Endodermal cell (in vitro differentiated cells): ENCODE data around the gene SLC22A25. TPM values are rescaled to one million over a fixed set of nuclear protein-coding genes. Genes with fewer than 3 reads are reported as not detected.
"Not testable (repeated sequence)": the region's sequence is repeated elsewhere in the genome, so short reads cannot be mapped to it uniquely, and the experiment has no call there.

Experiments used
- DNase-seq: peaks from one replicate; pipeline ENCODE4 v3.0.0-alpha.2; 2017
- H3K27ac ChIP-seq: 2 replicates; pipeline ENCODE4 v1.5.1; 2013; ENCODE audit warnings: mild to moderate bottlenecking, low read depth, low read length, moderate library complexity
- H3K27me3 ChIP-seq: 2 replicates; pipeline ENCODE4 v1.6.1; 2013; ENCODE audit warnings: mild to moderate bottlenecking, low read length, moderate library complexity; ENCODE audit not compliant: insufficient read depth, control insufficient read depth, poor library complexity, severe bottlenecking
- H3K36me3 ChIP-seq: 2 replicates; pipeline ENCODE4 v1.7.0; 2013; ENCODE audit warnings: mild to moderate bottlenecking, low read length, moderate library complexity; ENCODE audit not compliant: control insufficient read depth, insufficient read depth
- H3K4me1 ChIP-seq: one replicate; pipeline ENCODE4 v1.7.0; 2013; ENCODE audit warnings: low read length; ENCODE audit not compliant: control insufficient read depth, insufficient read depth
- H3K4me3 ChIP-seq: 2 replicates; pipeline ENCODE4 v1.5.1; 2013; ENCODE audit warnings: mild to moderate bottlenecking, low read length, moderate library complexity
- H3K9ac ChIP-seq: 2 replicates; pipeline ENCODE4 v1.6.1; 2013; ENCODE audit warnings: mild to moderate bottlenecking, low read length, moderate library complexity; ENCODE audit not compliant: poor library complexity, severe bottlenecking; ENCODE audit errors: extremely low read depth
- H3K9me3 ChIP-seq: 2 replicates; pipeline ENCODE4 v1.6.1; 2013; ENCODE audit warnings: mild to moderate bottlenecking, low read length, moderate library complexity; ENCODE audit not compliant: control insufficient read depth
- H3K27ac Mint-ChIP-seq: 2 replicates; pipeline ENCODE4 v1.8.0; 2020; ENCODE audit warnings: mixed read lengths
- H3K27me3 Mint-ChIP-seq: 2 replicates; pipeline ENCODE4 v1.8.0; 2021; ENCODE audit warnings: mild to moderate bottlenecking, mixed read lengths; ENCODE audit not compliant: insufficient read depth
- H3K36me3 Mint-ChIP-seq: 2 replicates; pipeline ENCODE4 v1.8.0; 2020; ENCODE audit warnings: low read depth, mixed read lengths
- H3K4me1 Mint-ChIP-seq: 2 replicates; pipeline ENCODE4 v1.8.0; 2020; ENCODE audit warnings: mixed read lengths
- H3K4me3 Mint-ChIP-seq: 2 replicates; pipeline ENCODE4 v1.8.0; 2020; ENCODE audit warnings: mild to moderate bottlenecking, moderate library complexity, mixed read lengths
- H3K9me3 Mint-ChIP-seq: 2 replicates; pipeline ENCODE4 v1.8.0; 2020; ENCODE audit warnings: mild to moderate bottlenecking, mixed read lengths
- CTCF ChIP-seq: fragments of 200-600 bp; sonication (generic); conservative IDR thresholded peaks from 2 replicates; pipeline ENCODE4 v1.5.0; 2021; ENCODE audit warnings: antibody characterized with exemption, mild to moderate bottlenecking
- WGBS, 2 experiments: methylation state at CpG; one replicate each; pipeline versions ENCODE4 v1.1.5 to v1.1.7; 2013; ENCODE audit warnings: missing lambda C conversion rate in 2 of 2, mixed read lengths in 1 of 2; ENCODE audit not compliant: insufficient coverage in 1 of 2, insufficient read length in 1 of 2; 5-methylcytosine and 5-hydroxymethylcytosine counted together
- total RNA-seq, 2 donors: library from RNA; stranded (reverse); fragmentation: NEBNext Ultra II Directional in 1 of 2; extraction: Animal tissue kit (Norgen Biotek cat#: 25700) in 1 of 2; gene quantifications; 2 replicates in 1 of 2; 3 replicates in 1 of 2; pipeline ENCODE4 v1.2.1, GENCODE V29; 2021

The SLC22A25 gene
- total RNA-seq, 2 donors from 2014 or later: 0.18 TPM; not detected in 1

GRCh38 chr11:63251312-63251711 is 7.9 kb upstream of the SLC22A25 start:
- TF ChIP-seq CTCF: no peak
- H3K27ac ChIP-seq: no peak overlapping the region
- WGBS, 2 experiments: 74 to 93% methylated on average over 2 of the region's 2 CpGs
- no peaks in the 10 kb centered on the region for H3K36me3 ChIP-seq
- no peak overlapping the region for H3K4me3 ChIP-seq
- Mint-ChIP-seq H3K9me3 (peaks cover 2% of the 10 kb centered on the region), H3K4me1 (no peaks in the 10 kb centered on the region), H3K4me3 (no peak overlapping the region), H3K36me3 (no peaks in the 10 kb centered on the region), H3K27ac (no peak overlapping the region), H3K27me3 (no peaks in the 10 kb centered on the region)
- H3K9ac ChIP-seq: no peak overlapping the region
- no peaks in the 10 kb centered on the region for H3K27me3 ChIP-seq
- no peaks in the 10 kb centered on the region for H3K9me3 ChIP-seq
- no peaks in the 10 kb centered on the region for H3K4me1 ChIP-seq
- DNase-seq: no peak

- H3K27me3 ChIP-seq: no peaks in the 10 kb centered on the region
- no peak overlapping the region for H3K4me3 Mint-ChIP-seq
- H3K4me3 ChIP-seq: no peak overlapping the region
- no peaks in the 10 kb centered on the region for H3K9me3 ChIP-seq
- no peaks in the 10 kb centered on the region for H3K36me3 Mint-ChIP-seq
- TF ChIP-seq CTCF: no peak
- DNase-seq: no peak
- WGBS, 2 experiments: 90 to 92% methylated on average over 2 to 5 of the region's 5 CpGs
- no peaks in the 10 kb centered on the region for H3K4me1 Mint-ChIP-seq
- H3K36me3 ChIP-seq: no peaks in the 10 kb centered on the region
- no peak overlapping the region for H3K27ac ChIP-seq
- H3K4me1 ChIP-seq: no peaks in the 10 kb centered on the region
- no peaks in the 10 kb centered on the region for H3K27me3 Mint-ChIP-seq
- no peak overlapping the region for H3K27ac Mint-ChIP-seq
- no peak overlapping the region for H3K9ac ChIP-seq
- no peaks in the 10 kb centered on the region for H3K9me3 Mint-ChIP-seq
Measured at GRCh38 chr11:63250162-63251050, 7.0 kb upstream of the SLC22A25 start.

GRCh38 chr11:63248966-63249365 is 5.6 kb upstream of the SLC22A25 start:
- Histone ChIP-seq H3K27ac (no peak overlapping the region), H3K9me3 (no peaks in the 10 kb centered on the region), H3K4me3 (no peak overlapping the region), H3K27me3 (no peaks in the 10 kb centered on the region), H3K36me3 (no peaks in the 10 kb centered on the region), H3K4me1 (no peaks in the 10 kb centered on the region), H3K9ac (no peak overlapping the region)
- DNase-seq: no peak
- Mint-ChIP-seq H3K4me3 (no peak overlapping the region), H3K9me3 (no peaks in the 10 kb centered on the region), H3K27ac (no peak overlapping the region), H3K27me3 (no peaks in the 10 kb centered on the region), H3K36me3 (no peaks in the 10 kb centered on the region), H3K4me1 (no peaks in the 10 kb centered on the region)
- no peak for TF ChIP-seq CTCF
- 89 to 100% methylated on average over 1 to 3 of the region's 3 CpGs for WGBS, 2 experiments

GRCh38 chr11:63247237-63248002 is 4.0 kb upstream of the SLC22A25 start:
- H3K4me1 ChIP-seq, H3K9ac ChIP-seq, H3K27me3 Mint-ChIP-seq, H3K4me3 Mint-ChIP-seq, H3K27ac ChIP-seq, H3K27ac Mint-ChIP-seq, DNase-seq, H3K36me3 ChIP-seq, H3K4me3 ChIP-seq, H3K9me3 Mint-ChIP-seq, H3K36me3 Mint-ChIP-seq, H3K4me1 Mint-ChIP-seq, H3K27me3 ChIP-seq, H3K9me3 ChIP-seq: not testable (repeated sequence)
- WGBS, 2 experiments: 87 to 90% methylated on average over 3 to 6 of the region's 7 CpGs
